HepG2 (cell line): Measurements from ENCODE around the gene PPP1R7. TPM values are rescaled to one million over a fixed set of nuclear protein-coding genes. Genes with fewer than 3 reads are reported as not detected.

ENCODE experiments used
- KDM5B ChIP-seq: sonication (generic); formaldehyde crosslinking; IDR thresholded peaks from 2 replicates; pipeline ENCODE4 v1.4.0; 2020; ENCODE audit warnings: missing genetic modification reagents, mild to moderate bottlenecking, borderline replicate concordance
- MED1 ChIP-seq: sonication (generic); formaldehyde crosslinking; IDR thresholded peaks from 2 replicates; pipeline ENCODE4 v1.4.0; 2020; ENCODE audit warnings: missing genetic modification reagents
- MTA1 ChIP-seq: sonication (generic); formaldehyde crosslinking; IDR thresholded peaks from 2 replicates; pipeline ENCODE4 v1.4.0; 2020; ENCODE audit warnings: missing genetic modification reagents, mild to moderate bottlenecking, borderline replicate concordance
- NR2F1 ChIP-seq, 2 experiments: fragments of 450-650 bp in 1 of 2; formaldehyde crosslinking in 1 of 2; IDR thresholded peaks; 2 replicates each; pipeline versions ENCODE4 v1.5.0 to v1.6.1; 2016 to 2020; ENCODE audit warnings: mild to moderate bottlenecking in 1 of 2, missing compliant biosample characterization in 1 of 2, missing genetic modification reagents in 1 of 2, moderate library complexity in 1 of 2
- RBFOX2 ChIP-seq: fragments of 200-400 bp; formaldehyde crosslinking; IDR thresholded peaks from 2 replicates; pipeline ENCODE4 v1.6.1; 2017; ENCODE audit warnings: low read depth, mild to moderate bottlenecking, low read length
- ZNF501 ChIP-seq: sonication (generic); formaldehyde crosslinking; IDR thresholded peaks from 2 replicates; pipeline ENCODE4 v1.5.1; 2020; ENCODE audit warnings: mild to moderate bottlenecking, moderate library complexity, missing genetic modification reagents
- ZNF772 ChIP-seq: sonication (generic); formaldehyde crosslinking; IDR thresholded peaks from 2 replicates; pipeline ENCODE4 v1.5.0; 2020; ENCODE audit warnings: mild to moderate bottlenecking, missing genetic modification reagents
- polyA plus RNA-seq, 8 experiments: library from polyadenylated mRNA; depleted of rRNA in 3 of 8; stranded (reverse) in 7 of 8; unstranded in 1 of 8; fragments of >200 nt; fragmentation: Illumina TruSeq in 4 of 8; extraction: Trizol in 4 of 8; gene quantifications; 2 replicates each; pipeline versions ENCODE4 v1.2.1 to v1.2.3, GENCODE V29; 2011 to 2016; ENCODE audit warnings: low read depth in 4 of 8, missing spikeins in 1 of 8, mixed read lengths in 1 of 8; ENCODE audit not compliant: insufficient read depth in 1 of 8
- total RNA-seq, 5 experiments: library from RNA; depleted of rRNA; stranded (reverse); fragments of >200 nt; fragmentation: Illumina TruSeq; extraction: Trizol; gene quantifications; 2 replicates each; pipeline ENCODE4 v1.2.3, GENCODE V29; 2016; ENCODE audit warnings: low read depth in 1 of 5
- TF ChIP-seq, protein P1 (sequence below): IDR thresholded peaks from 2 replicates; pipeline ENCODE4 v1.6.1; 2016; ENCODE audit warnings: mild to moderate bottlenecking
- TF ChIP-seq, protein P2 (sequence below): sonication (generic); formaldehyde crosslinking; IDR thresholded peaks from 2 replicates; pipeline ENCODE4 v1.8.0; 2022; ENCODE audit warnings: mild to moderate bottlenecking, missing genetic modification reagents, borderline replicate concordance
- TF ChIP-seq, protein P3 (sequence below), 2 experiments: fragments of 450-650 bp in 1 of 2; sonication (generic) in 1 of 2; formaldehyde crosslinking in 1 of 2; IDR thresholded peaks; 2 replicates each; pipeline versions ENCODE4 v1.6.1 to v1.8.0; 2016 to 2022; ENCODE audit warnings: antibody characterized with exemption in 1 of 2, mild to moderate bottlenecking in 1 of 2, missing genetic modification reagents in 1 of 2
- TF ChIP-seq, protein P4 (sequence below): IDR thresholded peaks from 2 replicates; pipeline ENCODE4 v1.6.1; 2018; ENCODE audit warnings: missing genetic modification reagents, mild to moderate bottlenecking, missing compliant biosample characterization
- TF ChIP-seq, protein P5 (sequence below): sonication (generic); formaldehyde crosslinking; IDR thresholded peaks from 2 replicates; pipeline ENCODE4 v1.8.1; 2022; ENCODE audit warnings: mild to moderate bottlenecking, missing genetic modification reagents

PPP1R7 gene
- total and polyA plus RNA-seq, 2 of the 13 experiments (the other 11 are each of a cell fraction or from before 2014, with no cell fraction given), result 33.3 to 67.9 TPM

DNA sequence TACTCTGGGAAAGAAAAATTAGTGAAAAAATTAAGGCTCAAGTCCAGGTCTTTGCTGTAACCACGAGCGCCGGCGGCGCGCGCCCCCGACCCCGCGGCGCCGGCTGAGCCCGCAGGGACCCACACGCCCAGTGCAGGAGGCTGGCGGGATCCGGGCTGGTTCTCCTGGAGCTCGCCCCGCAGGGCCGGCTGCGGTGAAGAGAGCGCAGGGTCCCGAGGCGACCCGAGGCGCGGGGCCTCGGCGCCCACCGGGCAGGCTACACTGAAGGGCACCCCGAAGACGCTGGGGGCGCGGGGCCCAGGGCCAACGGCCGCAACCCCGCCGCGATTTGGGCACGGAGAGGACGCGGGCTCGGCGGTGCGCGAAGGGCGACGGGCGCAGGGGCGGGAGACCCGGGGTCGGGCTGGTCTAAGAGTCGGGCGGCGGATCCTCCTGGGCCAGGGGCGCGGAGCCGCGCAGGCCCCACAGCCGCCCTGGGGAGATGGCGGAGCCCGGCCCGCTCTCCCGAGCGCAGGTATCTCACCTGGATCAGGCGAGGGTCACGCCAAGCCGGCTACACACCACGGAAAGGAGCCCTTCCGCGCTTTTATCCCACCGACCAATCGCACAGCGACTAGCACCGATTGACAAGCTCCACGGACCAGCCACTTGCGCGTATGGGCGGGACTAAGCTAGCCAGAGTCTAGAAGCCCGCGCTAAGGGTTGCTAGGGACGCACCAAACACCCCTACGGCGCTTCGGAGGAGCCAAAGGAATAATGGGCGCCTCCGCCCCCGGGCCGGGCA lies 1.2 kb upstream of the PPP1R7 start, which contains the start of gene PASK (continued):
- TF ChIP-seq MTA1 (CRISPR knock-in tag) (peak; percentile 51; the same call in 1 of the 2 replicates), RBFOX2 (peak; percentile 56; the same call in 1 of the 2 replicates), ZNF772 (CRISPR knock-in tag) (peak; percentile 47), NR2F1 (CRISPR knock-in tag; IDR thresholded peaks at IDR 0.05) (no peak), MED1 (CRISPR knock-in tag) (0 out of 2 replicates have a peak, but pooled peaks have one; percentile 1), KDM5B (CRISPR knock-in tag) (0 out of 2 replicates have a peak, but pooled peaks have one; percentile 5), ZNF501 (CRISPR knock-in tag) (peak; percentile 27; the same call in 1 of the 2 replicates)
- TF ChIP-seq, protein P1, sequence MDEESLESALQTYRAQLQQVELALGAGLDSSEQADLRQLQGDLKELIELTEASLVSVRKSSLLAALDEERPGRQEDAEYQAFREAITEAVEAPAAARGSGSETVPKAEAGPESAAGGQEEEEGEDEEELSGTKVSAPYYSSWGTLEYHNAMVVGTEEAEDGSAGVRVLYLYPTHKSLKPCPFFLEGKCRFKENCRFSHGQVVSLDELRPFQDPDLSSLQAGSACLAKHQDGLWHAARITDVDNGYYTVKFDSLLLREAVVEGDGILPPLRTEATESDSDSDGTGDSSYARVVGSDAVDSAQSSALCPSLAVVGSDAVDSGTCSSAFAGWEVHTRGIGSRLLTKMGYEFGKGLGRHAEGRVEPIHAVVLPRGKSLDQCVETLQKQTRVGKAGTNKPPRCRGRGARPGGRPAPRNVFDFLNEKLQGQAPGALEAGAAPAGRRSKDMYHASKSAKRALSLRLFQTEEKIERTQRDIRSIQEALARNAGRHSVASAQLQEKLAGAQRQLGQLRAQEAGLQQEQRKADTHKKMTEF (CRISPR knock-in tag), result no peak; the same call in 1 of the 2 replicates
- TF ChIP-seq, protein P2, sequence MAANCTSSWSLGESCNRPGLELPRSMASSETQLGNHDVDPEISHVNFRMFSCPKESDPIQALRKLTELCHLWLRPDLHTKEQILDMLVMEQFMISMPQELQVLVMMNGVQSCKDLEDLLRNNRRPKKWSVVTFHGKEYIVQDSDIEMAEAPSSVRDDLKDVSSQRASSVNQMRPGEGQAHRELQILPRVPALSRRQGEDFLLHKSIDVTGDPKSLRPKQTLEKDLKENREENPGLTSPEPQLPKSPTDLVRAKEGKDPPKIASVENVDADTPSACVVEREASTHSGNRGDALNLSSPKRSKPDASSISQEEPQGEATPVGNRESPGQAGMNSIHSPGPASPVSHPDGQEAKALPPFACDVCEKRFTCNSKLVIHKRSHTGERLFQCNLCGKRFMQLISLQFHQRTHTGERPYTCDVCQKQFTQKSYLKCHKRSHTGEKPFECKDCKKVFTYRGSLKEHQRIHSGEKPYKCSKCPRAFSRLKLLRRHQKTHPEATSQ (CRISPR knock-in tag), result no peak
- TF ChIP-seq, protein P3, sequence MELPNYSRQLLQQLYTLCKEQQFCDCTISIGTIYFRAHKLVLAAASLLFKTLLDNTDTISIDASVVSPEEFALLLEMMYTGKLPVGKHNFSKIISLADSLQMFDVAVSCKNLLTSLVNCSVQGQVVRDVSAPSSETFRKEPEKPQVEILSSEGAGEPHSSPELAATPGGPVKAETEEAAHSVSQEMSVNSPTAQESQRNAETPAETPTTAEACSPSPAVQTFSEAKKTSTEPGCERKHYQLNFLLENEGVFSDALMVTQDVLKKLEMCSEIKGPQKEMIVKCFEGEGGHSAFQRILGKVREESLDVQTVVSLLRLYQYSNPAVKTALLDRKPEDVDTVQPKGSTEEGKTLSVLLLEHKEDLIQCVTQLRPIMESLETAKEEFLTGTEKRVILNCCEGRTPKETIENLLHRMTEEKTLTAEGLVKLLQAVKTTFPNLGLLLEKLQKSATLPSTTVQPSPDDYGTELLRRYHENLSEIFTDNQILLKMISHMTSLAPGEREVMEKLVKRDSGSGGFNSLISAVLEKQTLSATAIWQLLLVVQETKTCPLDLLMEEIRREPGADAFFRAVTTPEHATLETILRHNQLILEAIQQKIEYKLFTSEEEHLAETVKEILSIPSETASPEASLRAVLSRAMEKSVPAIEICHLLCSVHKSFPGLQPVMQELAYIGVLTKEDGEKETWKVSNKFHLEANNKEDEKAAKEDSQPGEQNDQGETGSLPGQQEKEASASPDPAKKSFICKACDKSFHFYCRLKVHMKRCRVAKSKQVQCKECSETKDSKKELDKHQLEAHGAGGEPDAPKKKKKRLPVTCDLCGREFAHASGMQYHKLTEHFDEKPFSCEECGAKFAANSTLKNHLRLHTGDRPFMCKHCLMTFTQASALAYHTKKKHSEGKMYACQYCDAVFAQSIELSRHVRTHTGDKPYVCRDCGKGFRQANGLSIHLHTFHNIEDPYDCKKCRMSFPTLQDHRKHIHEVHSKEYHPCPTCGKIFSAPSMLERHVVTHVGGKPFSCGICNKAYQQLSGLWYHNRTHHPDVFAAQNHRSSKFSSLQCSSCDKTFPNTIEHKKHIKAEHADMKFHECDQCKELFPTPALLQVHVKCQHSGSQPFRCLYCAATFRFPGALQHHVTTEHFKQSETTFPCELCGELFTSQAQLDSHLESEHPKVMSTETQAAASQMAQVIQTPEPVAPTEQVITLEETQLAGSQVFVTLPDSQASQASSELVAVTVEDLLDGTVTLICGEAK (IDR thresholded peaks at IDR 0.05), result no peak
- TF ChIP-seq, protein P3 (CRISPR knock-in tag; IDR thresholded peaks at IDR 0.05), result peak; percentile 41
- TF ChIP-seq, protein P4, sequence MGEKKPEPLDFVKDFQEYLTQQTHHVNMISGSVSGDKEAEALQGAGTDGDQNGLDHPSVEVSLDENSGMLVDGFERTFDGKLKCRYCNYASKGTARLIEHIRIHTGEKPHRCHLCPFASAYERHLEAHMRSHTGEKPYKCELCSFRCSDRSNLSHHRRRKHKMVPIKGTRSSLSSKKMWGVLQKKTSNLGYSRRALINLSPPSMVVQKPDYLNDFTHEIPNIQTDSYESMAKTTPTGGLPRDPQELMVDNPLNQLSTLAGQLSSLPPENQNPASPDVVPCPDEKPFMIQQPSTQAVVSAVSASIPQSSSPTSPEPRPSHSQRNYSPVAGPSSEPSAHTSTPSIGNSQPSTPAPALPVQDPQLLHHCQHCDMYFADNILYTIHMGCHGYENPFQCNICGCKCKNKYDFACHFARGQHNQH (CRISPR knock-in tag), result peak; percentile 38
- TF ChIP-seq, protein P5, sequence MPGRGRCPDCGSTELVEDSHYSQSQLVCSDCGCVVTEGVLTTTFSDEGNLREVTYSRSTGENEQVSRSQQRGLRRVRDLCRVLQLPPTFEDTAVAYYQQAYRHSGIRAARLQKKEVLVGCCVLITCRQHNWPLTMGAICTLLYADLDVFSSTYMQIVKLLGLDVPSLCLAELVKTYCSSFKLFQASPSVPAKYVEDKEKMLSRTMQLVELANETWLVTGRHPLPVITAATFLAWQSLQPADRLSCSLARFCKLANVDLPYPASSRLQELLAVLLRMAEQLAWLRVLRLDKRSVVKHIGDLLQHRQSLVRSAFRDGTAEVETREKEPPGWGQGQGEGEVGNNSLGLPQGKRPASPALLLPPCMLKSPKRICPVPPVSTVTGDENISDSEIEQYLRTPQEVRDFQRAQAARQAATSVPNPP, result peak; percentile 64; the same call in 1 of the 2 replicates
